MM.1S (cell line): ENCODE data around the gene NKX2-3.

Experiments
- DNase-seq: peaks from one replicate; pipeline ENCODE4 v3.0.0-alpha.2; 2015
- H2AFZ ChIP-seq: fragments of 300-600 bp; sonication (generic); 2 replicates; pipeline ENCODE4 v1.6.0; 2016; ENCODE audit warnings: antibody characterized with exemption, low read length
- H3F3A ChIP-seq: fragments of 300-600 bp; sonication (generic); 2 replicates; pipeline ENCODE4 v1.6.1; 2016; ENCODE audit warnings: mild to moderate bottlenecking, antibody characterized with exemption, low read length, moderate library complexity, mixed read lengths; ENCODE audit not compliant: insufficient read depth
- H3K27ac ChIP-seq: fragments of 300-600 bp; sonication (generic); 2 replicates; pipeline ENCODE4 v1.5.1; 2016; ENCODE audit warnings: mild to moderate bottlenecking, low read length
- H3K27me3 ChIP-seq: fragments of 300-600 bp; sonication (generic); replicated peaks from 2 replicates; pipeline ENCODE4 v1.6.0; 2016; ENCODE audit warnings: low read length; ENCODE audit not compliant: insufficient read depth
- H3K36me3 ChIP-seq: fragments of 300-600 bp; sonication (generic); replicated peaks from 2 replicates; pipeline ENCODE4 v1.6.1; 2016; ENCODE audit warnings: mild to moderate bottlenecking, low read length, mixed read lengths; ENCODE audit not compliant: insufficient read depth
- H3K4me1 ChIP-seq: fragments of 300-600 bp; sonication (generic); 2 replicates; pipeline ENCODE4 v1.6.1; 2016; ENCODE audit warnings: low read length, mixed read lengths
- H3K4me2 ChIP-seq: fragments of 300-600 bp; sonication (generic); 2 replicates; pipeline ENCODE4 v1.6.0; 2016; ENCODE audit warnings: low read depth, low read length
- H3K4me3 ChIP-seq: fragments of 300-600 bp; sonication (generic); 2 replicates; pipeline ENCODE4 v1.5.1; 2016; ENCODE audit warnings: low read length, mixed read lengths
- H3K79me2 ChIP-seq: fragments of 300-600 bp; sonication (generic); 2 replicates; pipeline ENCODE4 v1.6.1; 2016; ENCODE audit warnings: mixed run types, low read length, mixed read lengths
- H3K9ac ChIP-seq: fragments of 300-600 bp; sonication (generic); 2 replicates; pipeline ENCODE4 v1.6.1; 2016; ENCODE audit warnings: low read length, mixed read lengths
- H3K9me2 ChIP-seq: fragments of 300-600 bp; sonication (generic); replicated peaks from 2 replicates; pipeline ENCODE4 v1.6.1; 2016; ENCODE audit warnings: mild to moderate bottlenecking, low read length, mixed read lengths; ENCODE audit not compliant: insufficient read depth
- H3K9me3 ChIP-seq: fragments of 300-600 bp; sonication (generic); replicated peaks from 2 replicates; pipeline ENCODE4 v1.6.1; 2016; ENCODE audit warnings: mild to moderate bottlenecking, low read length, mixed read lengths; ENCODE audit not compliant: insufficient read depth
- H4K20me1 ChIP-seq: fragments of 300-600 bp; sonication (generic); 2 replicates; pipeline ENCODE4 v1.6.1; 2016; ENCODE audit warnings: mild to moderate bottlenecking, low read length, moderate library complexity, mixed read lengths; ENCODE audit not compliant: insufficient read depth
- CTCF ChIP-seq: fragments of 300-600 bp; sonication (generic); IDR thresholded peaks from 2 replicates; pipeline ENCODE4 v1.5.1; 2016; ENCODE audit warnings: antibody characterized with exemption, low read length, mixed read lengths
- EZH2 ChIP-seq: fragments of 300-600 bp; sonication (generic); optimal IDR thresholded peaks from 2 replicates; pipeline ENCODE3; 2017; ENCODE audit warnings: low read depth, mild to moderate bottlenecking, antibody characterized with exemption, low read length, mixed read lengths
- EZH2phosphoT487 ChIP-seq: fragments of 300-600 bp; sonication (generic); IDR thresholded peaks from 2 replicates; pipeline ENCODE4 v1.6.1; 2018; ENCODE audit warnings: antibody characterized with exemption, low read length

NKX2-3 gene

GRCh38 chr10:99527526-99528493 lies 4.9 kb upstream of the NKX2-3 start:
- Histone ChIP-seq H4K20me1 (no peaks in the 10 kb centered on the region), H3K27me3 (peaks cover 32% of the 10 kb centered on the region), H3K79me2 (no peaks in the 10 kb centered on the region), H3K36me3 (no peaks in the 10 kb centered on the region), H3K4me1 (no peaks in the 10 kb centered on the region; the same call in 1 of the 2 replicates), H3K9me2 (no peaks in the 10 kb centered on the region), H3K9me3 (no peaks in the 10 kb centered on the region), H3K4me2 (no peak overlapping the region), H3K9ac (no peak overlapping the region), H2AFZ (no peak overlapping the region), H3F3A (no peaks in the 10 kb centered on the region), H3K4me3 (no peak overlapping the region), H3K27ac (no peak overlapping the region)
- DNase-seq: no peak
- TF ChIP-seq EZH2phosphoT487: no peak
- no peak for TF ChIP-seq EZH2
- TF ChIP-seq CTCF: no peak

DNA sequence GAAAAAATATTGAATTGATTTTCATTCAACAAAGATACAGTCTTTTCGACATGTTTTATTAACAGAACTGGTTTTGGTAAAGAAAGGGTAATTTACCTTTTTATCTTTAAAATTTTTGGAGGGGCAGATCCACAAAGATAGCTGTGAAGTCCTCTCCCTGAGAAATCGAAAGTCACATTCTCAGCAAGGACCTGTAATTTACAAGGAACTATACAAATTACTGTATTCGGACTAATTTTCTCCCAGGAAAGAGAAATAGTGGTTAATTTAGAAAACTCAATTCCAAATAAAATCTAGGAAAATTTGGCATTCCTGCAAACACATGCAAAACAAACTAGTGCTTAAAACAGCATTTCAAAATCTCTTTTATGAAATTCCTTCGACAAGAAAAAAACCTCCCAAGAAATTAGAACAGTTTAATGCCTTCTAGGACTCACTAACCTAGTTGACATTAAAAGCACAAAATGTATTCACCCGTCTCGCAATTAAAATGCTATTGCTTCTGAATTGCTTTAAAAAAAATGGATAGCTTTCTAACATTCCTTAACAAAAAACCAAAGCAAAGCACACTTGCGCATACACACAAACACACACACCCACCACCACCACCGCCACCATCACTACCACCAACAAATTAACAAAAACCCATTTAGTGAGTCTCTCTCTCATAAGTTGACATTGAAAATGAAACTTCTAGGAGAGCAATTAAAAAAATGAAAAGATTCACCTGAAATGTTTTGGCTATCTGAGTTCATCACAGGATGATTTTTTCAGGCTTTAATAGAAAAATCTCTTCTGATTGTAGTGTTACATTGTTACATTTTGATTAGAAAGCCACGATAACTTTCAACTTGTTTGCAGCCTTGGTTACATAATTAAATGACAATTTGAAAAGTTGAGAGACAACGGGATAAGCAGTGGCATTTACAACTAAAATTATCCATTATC lies 4.0 kb upstream of the NKX2-3 start:
- H4K20me1 ChIP-seq: no peaks in the 10 kb centered on the region
- H3K9me3 ChIP-seq: no peaks in the 10 kb centered on the region
- no peaks in the 10 kb centered on the region; the same call in 1 of the 2 replicates for H3K4me1 ChIP-seq
- H3K4me2 ChIP-seq: no peak overlapping the region
- DNase-seq: no peak
- no peaks in the 10 kb centered on the region for H3F3A ChIP-seq
- H3K9ac ChIP-seq: no peak overlapping the region
- no peaks in the 10 kb centered on the region for H3K79me2 ChIP-seq
- H3K4me3 ChIP-seq: no peak overlapping the region
- no peak overlapping the region for H3K27ac ChIP-seq
- H3K9me2 ChIP-seq: no peaks in the 10 kb centered on the region
- H3K36me3 ChIP-seq: no peaks in the 10 kb centered on the region
- no peak for TF ChIP-seq EZH2phosphoT487
- no peak for TF ChIP-seq CTCF
- no peak overlapping the region for H2AFZ ChIP-seq
- peaks cover 41% of the 10 kb centered on the region for H3K27me3 ChIP-seq

- no peak overlapping the region for H2AFZ ChIP-seq
- H3K4me2 ChIP-seq: no peak overlapping the region
- peaks cover 50% of the 10 kb centered on the region for H3K27me3 ChIP-seq
- H3K9me3 ChIP-seq: no peaks in the 10 kb centered on the region
- no peaks in the 10 kb centered on the region; the same call in 1 of the 2 replicates for H3K4me1 ChIP-seq
- no peaks in the 10 kb centered on the region for H3F3A ChIP-seq
- H3K79me2 ChIP-seq: no peaks in the 10 kb centered on the region
- no peak overlapping the region for H3K9ac ChIP-seq
- no peak for TF ChIP-seq CTCF
- no peak for TF ChIP-seq EZH2
- TF ChIP-seq EZH2phosphoT487: no peak
- H3K4me3 ChIP-seq: no peak overlapping the region
- H4K20me1 ChIP-seq: no peaks in the 10 kb centered on the region
- H3K9me2 ChIP-seq: no peaks in the 10 kb centered on the region
- no peaks in the 10 kb centered on the region for H3K36me3 ChIP-seq
- no peak for DNase-seq
- H3K27ac ChIP-seq: no peak overlapping the region
Measured at GRCh38 chr10:99529591-99530107, 3.1 kb upstream of the NKX2-3 start.
